ENCODE results near the gene CAMK1D.
A peak's percentile ranks its signal among the peaks of the same experiment; 100 is the strongest.

CAMK1D gene

GRCh38 chr10:12465385-12466136 lies 116.2 kb downstream of the CAMK1D start:
- DNase-seq (ENCODE audit: low read depth, low spot score), result no peak

- DNase-seq (ENCODE audit: low read depth, low spot score), result peak; percentile 20
These were observed 117.5 kb downstream of the CAMK1D start for GRCh38 chr10:12466704-12467305.

- DNase-seq (ENCODE audit: low read depth, low spot score), result no peak
These were observed 120.0 kb downstream of the CAMK1D start for GRCh38 chr10:12469345-12469744.

GRCh38 chr10:12470719-12471118 lies 121.4 kb downstream of the CAMK1D start:
- no peak for DNase-seq (ENCODE audit: low read depth, low spot score)

- no peak for DNase-seq (ENCODE audit: low read depth, low spot score)
These were observed 121.8 kb downstream of the CAMK1D start for GRCh38 chr10:12471135-12471534.

- no peak for DNase-seq (ENCODE audit: low read depth, low spot score)
These were observed 124.1 kb downstream of the CAMK1D start for GRCh38 chr10:12473491-12473890.

GRCh38 chr10:12474727-12475412 lies 125.5 kb downstream of the CAMK1D start:
- no peak for DNase-seq (ENCODE audit: low read depth, low spot score)

- no peak for DNase-seq (ENCODE audit: low read depth, low spot score)
These were observed 127.3 kb downstream of the CAMK1D start for GRCh38 chr10:12476656-12477055.

GRCh38 chr10:12479437-12479844 lies 130.1 kb downstream of the CAMK1D start:
- no peak for DNase-seq (ENCODE audit: low read depth, low spot score)

GRCh38 chr10:12479924-12480323 lies 130.6 kb downstream of the CAMK1D start:
- no peak for DNase-seq (ENCODE audit: low read depth, low spot score)

GRCh38 chr10:12480440-12480839 lies 131.1 kb downstream of the CAMK1D start:
- DNase-seq (ENCODE audit: low read depth, low spot score), result no peak

GRCh38 chr10:12481924-12482323 lies 132.6 kb downstream of the CAMK1D start:
- DNase-seq (ENCODE audit: low read depth, low spot score), result no peak

GRCh38 chr10:12482587-12482986 lies 133.2 kb downstream of the CAMK1D start:
- DNase-seq (ENCODE audit: low read depth, low spot score), result no peak

- DNase-seq (ENCODE audit: low read depth, low spot score), result no peak
These were observed 134.9 kb downstream of the CAMK1D start for GRCh38 chr10:12484002-12484918.

GRCh38 chr10:12484941-12485805 lies 135.8 kb downstream of the CAMK1D start:
- DNase-seq (ENCODE audit: low read depth, low spot score), result no peak

- no peak for DNase-seq (ENCODE audit: low read depth, low spot score)
These were observed 138.0 kb downstream of the CAMK1D start for GRCh38 chr10:12487366-12487765.

- DNase-seq (ENCODE audit: low read depth, low spot score), result no peak
These were observed 139.3 kb downstream of the CAMK1D start for GRCh38 chr10:12488626-12489025.

GRCh38 chr10:12489357-12489756 lies 140.0 kb downstream of the CAMK1D start:
- DNase-seq (ENCODE audit: low read depth, low spot score), result no peak

- no peak for DNase-seq (ENCODE audit: low read depth, low spot score)
These were observed 140.5 kb downstream of the CAMK1D start for GRCh38 chr10:12489806-12490205.

- DNase-seq (ENCODE audit: low read depth, low spot score), result no peak
These were observed 141.6 kb downstream of the CAMK1D start for GRCh38 chr10:12490963-12491362.

GRCh38 chr10:12491491-12491890 lies 142.1 kb downstream of the CAMK1D start:
- DNase-seq (ENCODE audit: low read depth, low spot score), result no peak
